GM23338 (cell line): Measurements from ENCODE around the gene KIF2A.

ENCODE experiments used
- CREB1 ChIP-seq: fragments of 250-450 bp; sonication (Bioruptor Pico); IDR thresholded peaks from 2 replicates; pipeline ENCODE4 v1.5.0; 2020; ENCODE audit warnings: low read depth, mild to moderate bottlenecking, moderate library complexity
- CTCF ChIP-seq, 2 experiments: fragments of 200-600 bp in 1 of 2; sonication (generic) in 1 of 2; conservative IDR thresholded peaks; 2 replicates each; pipeline versions ENCODE4 v1.5.1 to v1.6.1; 2016 to 2017; ENCODE audit warnings: antibody characterized with exemption in 2 of 2, low read depth in 2 of 2, mild to moderate bottlenecking in 2 of 2, moderate library complexity in 1 of 2
- ETS1 ChIP-seq: IDR thresholded peaks from 2 replicates; pipeline ENCODE4 v1.6.1; 2016; ENCODE audit warnings: antibody characterized with exemption
- EZH2 ChIP-seq: fragments of 200-600 bp; sonication (generic); IDR thresholded peaks from one replicate; pipeline ENCODE4 v1.8.0; 2017; ENCODE audit warnings: antibody characterized with exemption, mild to moderate bottlenecking, low read depth; ENCODE audit not compliant: unreplicated experiment
- EZH2phosphoT487 ChIP-seq: fragments of 200-600 bp; sonication (generic); IDR thresholded peaks from one replicate; pipeline ENCODE4 v1.8.1; 2018; ENCODE audit warnings: antibody characterized with exemption; ENCODE audit not compliant: unreplicated experiment
- JUNB ChIP-seq: IDR thresholded peaks from one replicate; pipeline ENCODE4 v1.6.1; 2016; ENCODE audit warnings: antibody characterized with exemption; ENCODE audit not compliant: unreplicated experiment
- NANOG ChIP-seq: IDR thresholded peaks from 2 replicates; pipeline ENCODE4 v1.6.1; 2016; ENCODE audit warnings: antibody characterized with exemption, borderline replicate concordance
- POLR2AphosphoS5 ChIP-seq: IDR thresholded peaks from 2 replicates; pipeline ENCODE4 v1.6.1; 2016; ENCODE audit warnings: antibody characterized with exemption, low read depth
- REST ChIP-seq: IDR thresholded peaks from one replicate; pipeline ENCODE4 v1.6.1; 2018; ENCODE audit warnings: antibody characterized with exemption; ENCODE audit not compliant: unreplicated experiment
- STAT1 ChIP-seq: IDR thresholded peaks from one replicate; pipeline ENCODE4 v1.6.1; 2016; ENCODE audit warnings: antibody characterized with exemption; ENCODE audit not compliant: unreplicated experiment
- ZNF114 ChIP-seq: fragments of 250-450 bp; sonication (Bioruptor Pico); IDR thresholded peaks from 2 replicates; pipeline ENCODE4 v1.5.0; 2020; ENCODE audit warnings: mild to moderate bottlenecking, moderate library complexity
- ZNF331 ChIP-seq: fragments of 250-450 bp; sonication (Bioruptor Pico); IDR thresholded peaks from 2 replicates; pipeline ENCODE4 v1.5.0; 2020; ENCODE audit warnings: low read depth, mild to moderate bottlenecking, moderate library complexity

GRCh38 chr5:62282064-62282463 is 23.9 kb upstream of the KIF2A start:
- TF ChIP-seq CTCF (conservative IDR thresholded peaks at IDR 0.05; ENCODE audit: low read depth in 2 of 2) (no peak), REST (no peak), POLR2AphosphoS5 (no peak), EZH2 (no peak), CREB1 (CRISPR knock-in tag) (no peak), EZH2phosphoT487 (no peak), ETS1 (no peak), JUNB (no peak), STAT1 (no peak), ZNF331 (CRISPR knock-in tag) (no peak), ZNF114 (CRISPR knock-in tag) (no peak), NANOG (no peak)
